Heart right ventricle (tissue), 16 donors: ENCODE data around the gene COL18A1. TPM values are rescaled to one million over a fixed set of nuclear protein-coding genes. Genes with fewer than 3 reads are reported as not detected.

Source experiments
- ATAC-seq, 8 donors: fragments of 200-7000 bp; cut with Tn5 transposase; one replicate each; pipeline ENCODE4 v1.9.1; 2020; ENCODE audit warnings: mild to moderate bottlenecking in 8 of 8, moderate library complexity in 8 of 8, moderate number of reproducible peaks in 1 of 8
- DNase-seq, 2 donors: peaks; one replicate each; pipeline ENCODE4 v3.0.0-alpha.2; 2020
- H3K27ac ChIP-seq, 10 donors: fragments of 200-600 bp; sonication (generic) in 2 of 10; one replicate each; pipeline versions ENCODE4 v1.5.0 to v1.8.0; 2020 to 2022; ENCODE audit warnings: mild to moderate bottlenecking in 3 of 10
- H3K27me3 ChIP-seq, 7 donors: fragments of 200-600 bp; one replicate each; pipeline ENCODE4 v1.8.0; 2021 to 2022; ENCODE audit warnings: mild to moderate bottlenecking in 2 of 7
- H3K36me3 ChIP-seq, 9 donors: fragments of 200-600 bp; sonication (generic) in 1 of 9; one replicate each; pipeline versions ENCODE4 v1.5.0 to v1.8.0; 2020 to 2022; ENCODE audit warnings: mild to moderate bottlenecking in 2 of 9
- H3K4me1 ChIP-seq, 9 donors: fragments of 200-600 bp; sonication (generic) in 1 of 9; one replicate each; pipeline versions ENCODE4 v1.5.0 to v1.8.0; 2020 to 2022; ENCODE audit warnings: mild to moderate bottlenecking in 4 of 9
- H3K4me3 ChIP-seq, 10 donors: fragments of 200-600 bp; sonication (generic) in 2 of 10; one replicate each; pipeline versions ENCODE4 v1.5.0 to v1.8.0; 2020 to 2022; ENCODE audit warnings: mild to moderate bottlenecking in 7 of 10, moderate library complexity in 2 of 10
- H3K9me3 ChIP-seq, 11 donors: fragments of 200-600 bp in 10 of 11; sonication (generic) in 2 of 11; one replicate each; pipeline versions ENCODE4 v1.5.0 to v1.8.0; 2013 to 2022; ENCODE audit warnings: mild to moderate bottlenecking in 2 of 11, control low read depth in 1 of 11, moderate library complexity in 1 of 11
- CTCF ChIP-seq, 9 donors: fragments of 200-600 bp; sonication (generic) in 2 of 9; IDR thresholded peaks; one replicate each; pipeline versions ENCODE4 v1.5.0 to v1.8.0; 2021 to 2022; ENCODE audit warnings: antibody characterized with exemption in 9 of 9, mild to moderate bottlenecking in 5 of 9, moderate library complexity in 1 of 9
- WGBS, 2 donors: extraction: QIAGEN DNeasy Blood & Tissue Kit; methylation state at CpG; one replicate each; pipeline ENCODE4 v1.1.7; 2013; ENCODE audit warnings: inconsistent platforms in 1 of 2; 5-methylcytosine and 5-hydroxymethylcytosine counted together
- intact Hi-C, 10 donors: fragments of 100-400 bp; cut with DNase I; formaldehyde crosslinking; loops; one replicate each; pipeline versions ENCODE4 v1.11.1 to v1.14.2; 2022
- polyA plus RNA-seq, 2 donors: library from polyadenylated mRNA; stranded (reverse); fragments of 200-250 nt; gene quantifications; one replicate each; pipeline ENCODE4 v1.2.3, GENCODE V29; 2013
- total RNA-seq, 10 donors: library from RNA; stranded (reverse); fragmentation: NEBNext Ultra II Directional in 3 of 10; extraction: Animal tissue kit (Norgen Biotek cat#: 25700) in 3 of 10; gene quantifications; one replicate each; pipeline versions ENCODE4 v1.2.1 to v1.2.4, GENCODE V29; 2021 to 2023
- donor health status: Arrhythmogenic right ventricular cardiomyopathy.
- donor health status: ischemic (EF 13 %, LVEDD 7.1; RV severe dilation, severe dysfunction).
- donor health status: healthy with polysubstance abuse.
- donor health status: DM: no; HTN: yes; CAD: no.
- donor health status: DM: no; HTN: no; CAD: no.
- donor health status: ischemic (EF 25% LVEDD 6.9; RV normal size, moderate dysfunction).
- donor health status: ischemic (EF 25% LVEDD 5.7; RV mildly dilated, moderate dysfunction).
- donor health status: healthy.
- donor health status: DM: yes; HTN: yes; CAD: no.
- donor health status: Ischemic cardiomyopathy.
- donor health status: ischemic (EF 35%, LVEDD 5.7; RV mildly dilated, moderate dysfunction).
- donor health status: nonischemic (EF 11% LVEDD 7.7; RV severe dilation, severe dysfunction).
- donor health status: DM: yes; HTN: yes; CAD: no.
- donor health status: PGD.
- donor health status: ischemic (EF 29% LVEDD 5.4; RV normal size, mild dysfunction).
- donor health status: nonischemic (EF 23%, LVEDD 6.1; RV moderate dilation, normal function).

The COL18A1 gene
- total and polyA plus RNA-seq, 12 donors, result 33.7 to 87.1 (median 52.6) TPM

- WGBS, 2 donors, result 82 to 85% methylated on average over 7 of the region's 7 CpGs
- intact Hi-C loops, result loop anchor here in 1 of 10 donors (10.0 kb wide), 1 partner anchor 125 kb away; no protein-coding TSS in a partner anchor
- DNase-seq (peak in 1 of 2 donors; percentile 10), ATAC-seq (no peak)
- Histone ChIP-seq H3K4me1 (peaks cover 14 to 51% (median 38%) of the 10 kb centered on the region in 9 donors), H3K9me3 (no peaks in the 10 kb centered on the region), H3K27me3 (no peaks in the 10 kb centered on the region), H3K36me3 (peaks cover 0 to 46% (median 6%) of the 10 kb centered on the region in 9 donors), H3K27ac (peak overlapping the region; percentile 57 to 91 (median 82)), H3K4me3 (no peak overlapping the region)
- no peak for TF ChIP-seq CTCF (IDR thresholded peaks at IDR 0.05)
These were observed 65.1 kb downstream of the COL18A1 start for GRCh38 chr21:45470087-45470515.

GRCh38 chr21:45470773-45471524 lies 66.0 kb downstream of the COL18A1 start:
- intact Hi-C loops, result loop anchor here in 1 of 10 donors (10.0 kb wide), 1 partner anchor 124 kb away; no protein-coding TSS in a partner anchor
- peaks cover 14 to 51% (median 38%) of the 10 kb centered on the region in 9 donors for H3K4me1 ChIP-seq

GRCh38 chr21:45471525-45472221 lies 66.7 kb downstream of the COL18A1 start:
- Histone ChIP-seq H3K27me3 (no peaks in the 10 kb centered on the region), H3K36me3 (peaks cover 0 to 60% (median 12%) of the 10 kb centered on the region in 9 donors), H3K4me1 (peaks cover 14 to 48% (median 38%) of the 10 kb centered on the region in 9 donors), H3K4me3 (peak overlapping the region in 5 of 10 donors; percentile 10 to 33 (median 21)), H3K27ac (peak overlapping the region; percentile 57 to 91 (median 82)), H3K9me3 (no peaks in the 10 kb centered on the region)
- no peak for TF ChIP-seq CTCF (IDR thresholded peaks at IDR 0.05)
- intact Hi-C loops, result loop anchor here in 1 of 10 donors (10.0 kb wide), 1 partner anchor 123 kb away; no protein-coding TSS in a partner anchor
- 52 to 56% methylated on average over 30 of the region's 30 CpGs for WGBS, 2 donors
- peak; percentile 45 to 81 for DNase-seq
- peak; percentile 28 to 84 (median 69) for ATAC-seq

More at GRCh38 chr21:45470773-45471524, 66.0 kb downstream of the COL18A1 start:
- TF ChIP-seq CTCF (IDR thresholded peaks at IDR 0.05), result peak in 2 of 9 donors; percentile 6 to 9
- Histone ChIP-seq H3K9me3 (no peaks in the 10 kb centered on the region), H3K27me3 (no peaks in the 10 kb centered on the region), H3K4me3 (peak overlapping the region in 3 of 10 donors; percentile 11 to 23 (median 21)), H3K27ac (peak overlapping the region; percentile 57 to 91 (median 82)), H3K36me3 (peaks cover 0 to 54% (median 12%) of the 10 kb centered on the region in 9 donors)
- ATAC-seq (peak; percentile 49 to 74 (median 70)), DNase-seq (peak; percentile 48 to 50)
- WGBS, 2 donors, result 43 to 50% methylated on average over 27 to 28 of the region's 28 CpGs
